Measurements from ENCODE around the gene RALY. TPM values are rescaled to one million over a fixed set of nuclear protein-coding genes. Genes with fewer than 3 reads are reported as not detected.
A peak's percentile ranks its signal among the peaks of the same experiment; 100 is the strongest.

Gene RALY
- total and polyA plus RNA-seq, 7 experiments from 2014 or later = 99.0 to 202 (median 121) TPM

DNA sequence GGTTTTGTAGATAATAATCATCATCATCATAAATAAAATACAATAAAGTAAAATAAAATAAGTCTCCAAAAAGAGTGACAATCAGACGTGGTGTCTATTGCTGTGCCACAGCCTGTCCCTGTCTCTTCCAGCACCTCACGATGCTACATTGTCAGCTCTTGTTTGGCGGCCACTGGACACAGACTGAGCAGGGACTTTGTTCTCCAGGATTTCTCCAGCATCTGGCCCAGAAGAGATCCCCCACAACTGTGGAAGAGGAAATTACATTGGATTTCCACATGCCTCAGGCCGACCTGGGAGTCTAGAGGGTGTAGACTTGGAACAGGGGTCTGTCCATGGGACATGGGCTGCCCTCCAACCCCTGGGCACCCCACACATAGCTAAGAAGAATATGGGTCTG, 39.2 kb upstream of the RALY start:
- no peak overlapping the region for H3K4me3 Mint-ChIP-seq
- H3K36me3 ChIP-seq (ENCODE audit: control insufficient read depth in 2 of 3, insufficient read depth in 3 of 3, low read length in 3 of 3) = no peaks in the 10 kb centered on the region

DNA sequence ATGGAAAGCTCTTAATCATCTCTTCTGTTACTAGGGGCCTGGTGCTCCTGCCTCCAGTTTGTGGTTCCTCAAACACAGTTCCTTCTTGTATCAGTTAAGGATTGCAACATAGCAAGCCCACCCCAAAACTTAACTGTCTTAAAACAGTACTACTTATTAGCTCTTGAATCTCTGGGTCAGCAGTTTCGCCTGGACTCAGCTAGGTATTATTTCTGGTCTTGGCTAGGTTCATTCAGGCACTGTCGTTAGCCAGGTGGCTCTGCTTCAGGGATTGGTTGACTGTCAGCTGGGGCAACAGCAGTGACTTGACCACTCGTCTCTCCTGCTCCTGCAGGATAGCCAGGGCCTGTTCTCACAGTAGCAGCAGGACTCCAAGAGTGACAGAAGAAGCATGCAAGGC, 30.0 kb upstream of the RALY start:
- intact Hi-C loops (cut with micrococcal nuclease) = no loop called here
- ATAC-seq = no peak
- no peaks in the 10 kb centered on the region for H3K27me3 ChIP-seq (ENCODE audit: control insufficient read depth in 2 of 2, insufficient read depth in 2 of 2, low read length in 2 of 2)
- no peak for DNase-seq
- H3K4me3 ChIP-seq (ENCODE audit: low read length) = no peak overlapping the region
- H3K36me3 Mint-ChIP-seq = peaks cover 0 to 5% (median 0%) of the 10 kb centered on the region in 5 donors
- peaks cover 0 to 5% (median 0%) of the 10 kb centered on the region in 11 donors for H3K9me3 Mint-ChIP-seq
- POLR2A ChIA-PET = no interaction called here
- H3K4me1 Mint-ChIP-seq = peaks cover 0 to 2% (median 0%) of the 10 kb centered on the region in 7 donors
- no peaks in the 10 kb centered on the region for H3K36me3 ChIP-seq (ENCODE audit: control insufficient read depth in 2 of 3, insufficient read depth in 3 of 3, low read length in 3 of 3)
- H3K27me3 Mint-ChIP-seq = peaks cover 0 to 6% (median 0%) of the 10 kb centered on the region in 5 donors
- H3K9me3 ChIP-seq (ENCODE audit: control insufficient read depth in 2 of 3, low read length in 3 of 3) = no peaks in the 10 kb centered on the region
- CTCF ChIA-PET = interaction anchor here (0.6 kb wide), 1 partner anchor 1684 kb away, joined by 4 read pairs; no protein-coding TSS in a partner anchor
- no peaks in the 10 kb centered on the region for H3K4me1 ChIP-seq (ENCODE audit: control insufficient read depth in 2 of 2, insufficient read depth in 2 of 2, low read length in 2 of 2)
- no peak overlapping the region for H3K4me3 Mint-ChIP-seq
- H3K27ac ChIP-seq (ENCODE audit: low read depth, low read length) = no peak overlapping the region
- no peak overlapping the region for H3K27ac Mint-ChIP-seq

More for the DNA sequence above, 39.2 kb upstream of the RALY start:
- CTCF ChIA-PET = no interaction called here
- no peak for ATAC-seq
- Histone ChIP-seq H3K27me3 (ENCODE audit: control insufficient read depth in 2 of 2, insufficient read depth in 2 of 2, low read length in 2 of 2) (no peaks in the 10 kb centered on the region), H3K4me1 (ENCODE audit: control insufficient read depth in 2 of 2, insufficient read depth in 2 of 2, low read length in 2 of 2) (no peaks in the 10 kb centered on the region), H3K27ac (ENCODE audit: low read depth, low read length) (no peak overlapping the region), H3K9me3 (ENCODE audit: control insufficient read depth in 2 of 3, low read length in 3 of 3) (peaks cover 0 to 3% (median under 1%) of the 10 kb centered on the region in 3 experiments), H3K4me3 (ENCODE audit: low read length) (no peak overlapping the region)
- Mint-ChIP-seq H3K36me3 (peaks cover 0 to 8% (median 0%) of the 10 kb centered on the region in 5 donors), H3K9me3 (peaks cover 0 to 19% (median 6%) of the 10 kb centered on the region in 11 donors), H3K4me1 (no peaks in the 10 kb centered on the region), H3K27ac (no peak overlapping the region), H3K27me3 (peaks cover 0 to 18% (median 8%) of the 10 kb centered on the region in 5 donors)
- POLR2A ChIA-PET = interaction anchor here (0.9 kb wide), 1 partner anchor 16 kb away, joined by 3 read pairs; no protein-coding TSS in a partner anchor
- intact Hi-C loops (cut with micrococcal nuclease) = no loop called here
- no peak for DNase-seq

DNA sequence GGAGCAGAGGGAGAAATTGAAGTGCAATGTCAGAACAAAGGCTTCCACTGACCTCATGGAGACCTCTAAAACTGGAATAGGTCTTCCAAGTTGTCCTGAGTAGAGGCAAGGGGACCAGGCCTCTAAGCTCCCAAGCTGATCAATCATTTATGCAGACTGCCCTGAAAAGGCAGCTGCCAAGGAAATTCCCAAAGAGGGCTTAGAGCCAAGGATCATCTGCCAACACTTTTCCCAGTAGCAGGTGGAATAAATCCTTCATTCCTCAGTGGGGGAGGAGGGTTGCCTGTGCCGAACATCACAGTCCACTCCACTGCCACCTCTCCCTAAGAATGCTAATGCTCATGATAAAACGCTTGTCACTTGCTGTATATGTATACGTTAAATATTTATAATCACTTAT, 29.3 kb upstream of the RALY start:
- no peak overlapping the region for H3K27ac ChIP-seq (ENCODE audit: low read depth, low read length)
- no peak for ATAC-seq
- CTCF ChIA-PET = no interaction called here
- intact Hi-C loops (cut with micrococcal nuclease) = no loop called here
- POLR2A ChIA-PET = no interaction called here
- H3K27me3 Mint-ChIP-seq = peaks cover 0 to 6% (median 0%) of the 10 kb centered on the region in 5 donors
- H3K36me3 ChIP-seq (ENCODE audit: control insufficient read depth in 2 of 3, insufficient read depth in 3 of 3, low read length in 3 of 3) = no peaks in the 10 kb centered on the region
- H3K27ac Mint-ChIP-seq = no peak overlapping the region
- H3K4me3 ChIP-seq (ENCODE audit: low read length) = no peak overlapping the region
- peaks cover 0 to 5% (median 0%) of the 10 kb centered on the region in 7 donors for H3K4me1 Mint-ChIP-seq
- peaks cover 0 to 5% (median 0%) of the 10 kb centered on the region in 5 donors for H3K36me3 Mint-ChIP-seq
- H3K4me3 Mint-ChIP-seq = no peak overlapping the region
- DNase-seq = no peak
- no peaks in the 10 kb centered on the region for H3K27me3 ChIP-seq (ENCODE audit: control insufficient read depth in 2 of 2, insufficient read depth in 2 of 2, low read length in 2 of 2)
- H3K9me3 Mint-ChIP-seq = peaks cover 0 to 5% (median 0%) of the 10 kb centered on the region in 11 donors
- H3K9me3 ChIP-seq (ENCODE audit: control insufficient read depth in 2 of 3, low read length in 3 of 3) = no peaks in the 10 kb centered on the region
- no peaks in the 10 kb centered on the region for H3K4me1 ChIP-seq (ENCODE audit: control insufficient read depth in 2 of 2, insufficient read depth in 2 of 2, low read length in 2 of 2)

DNA sequence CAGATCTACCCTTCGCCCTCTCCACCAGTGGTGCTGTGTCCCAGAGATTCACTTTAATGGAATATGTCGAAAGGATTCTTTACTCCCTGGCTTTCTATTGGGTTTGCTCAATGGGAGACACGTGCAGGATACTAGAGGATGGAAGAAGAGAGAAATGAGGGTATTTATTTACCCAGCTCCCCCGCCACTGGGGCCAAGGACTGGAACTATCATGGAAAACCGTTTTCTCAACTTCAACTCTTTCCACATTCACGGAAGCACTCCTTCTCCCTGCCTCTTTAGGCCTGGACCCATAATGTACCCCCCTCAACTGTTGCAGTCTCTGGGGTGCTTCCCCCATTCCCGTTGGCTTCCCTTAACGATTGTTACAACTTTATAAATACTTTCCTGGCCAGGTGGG, 26.6 kb upstream of the RALY start:
- H3K4me1 Mint-ChIP-seq = peaks cover 0 to 5% (median 0%) of the 10 kb centered on the region in 7 donors
- no peak overlapping the region for H3K27ac Mint-ChIP-seq
- POLR2A ChIA-PET = no interaction called here
- H3K4me3 Mint-ChIP-seq = no peak overlapping the region
- CTCF ChIA-PET = no interaction called here
- H3K36me3 Mint-ChIP-seq = peaks cover 0 to 5% (median 0%) of the 10 kb centered on the region in 5 donors
- DNase-seq = no peak
- Histone ChIP-seq H3K9me3 (ENCODE audit: control insufficient read depth in 2 of 3, low read length in 3 of 3) (no peaks in the 10 kb centered on the region), H3K4me1 (ENCODE audit: control insufficient read depth in 2 of 2, insufficient read depth in 2 of 2, low read length in 2 of 2) (no peaks in the 10 kb centered on the region), H3K36me3 (ENCODE audit: control insufficient read depth in 2 of 3, insufficient read depth in 3 of 3, low read length in 3 of 3) (no peaks in the 10 kb centered on the region), H3K27ac (ENCODE audit: low read depth, low read length) (no peak overlapping the region), H3K4me3 (ENCODE audit: low read length) (no peak overlapping the region), H3K27me3 (ENCODE audit: control insufficient read depth in 2 of 2, insufficient read depth in 2 of 2, low read length in 2 of 2) (no peaks in the 10 kb centered on the region)
- H3K9me3 Mint-ChIP-seq = peaks cover 0 to 5% (median 0%) of the 10 kb centered on the region in 11 donors
- no peak for ATAC-seq
- intact Hi-C loops (cut with micrococcal nuclease) = no loop called here
- H3K27me3 Mint-ChIP-seq = peaks cover 0 to 6% (median 0%) of the 10 kb centered on the region in 5 donors

DNA sequence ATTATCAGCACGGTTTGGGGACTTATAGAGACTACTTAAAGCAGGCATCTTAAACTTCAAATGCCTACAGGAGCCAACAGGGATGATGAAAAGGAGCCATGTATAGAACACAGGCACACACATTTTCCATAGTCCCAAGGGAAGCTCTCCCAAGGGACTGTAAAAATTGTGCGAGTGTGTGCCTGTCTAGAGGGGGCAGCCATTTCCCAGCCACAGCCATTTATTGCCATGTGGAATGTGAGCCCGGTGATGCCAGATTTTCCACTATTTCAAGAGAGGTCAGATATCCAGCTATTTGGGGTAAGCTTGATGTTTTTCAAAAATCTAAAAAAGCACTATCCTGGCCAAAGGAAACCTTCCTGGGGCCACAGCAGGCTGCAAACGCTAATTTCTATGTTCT, 24.1 kb upstream of the RALY start:
- intact Hi-C loops (cut with micrococcal nuclease) = no loop called here
- Histone ChIP-seq H3K27ac (ENCODE audit: low read depth, low read length) (no peak overlapping the region), H3K27me3 (ENCODE audit: control insufficient read depth in 2 of 2, insufficient read depth in 2 of 2, low read length in 2 of 2) (no peaks in the 10 kb centered on the region), H3K4me3 (ENCODE audit: low read length) (no peak overlapping the region), H3K36me3 (ENCODE audit: control insufficient read depth in 2 of 3, insufficient read depth in 3 of 3, low read length in 3 of 3) (no peaks in the 10 kb centered on the region), H3K4me1 (ENCODE audit: control insufficient read depth in 2 of 2, insufficient read depth in 2 of 2, low read length in 2 of 2) (no peaks in the 10 kb centered on the region), H3K9me3 (ENCODE audit: control insufficient read depth in 2 of 3, low read length in 3 of 3) (no peaks in the 10 kb centered on the region)
- DNase-seq (no peak), ATAC-seq (no peak)
- H3K4me3 Mint-ChIP-seq = no peak overlapping the region
- peaks cover 0 to 5% (median 0%) of the 10 kb centered on the region in 7 donors for H3K4me1 Mint-ChIP-seq
- ChIA-PET POLR2A (no interaction called here), CTCF (no interaction called here)
- H3K27ac Mint-ChIP-seq = peak overlapping the region in 1 of 9 donors; percentile 14
- peaks cover 0 to 5% (median 0%) of the 10 kb centered on the region in 5 donors for H3K36me3 Mint-ChIP-seq
- H3K9me3 Mint-ChIP-seq = peaks cover 0 to 5% (median 0%) of the 10 kb centered on the region in 11 donors
- H3K27me3 Mint-ChIP-seq = no peaks in the 10 kb centered on the region

DNA sequence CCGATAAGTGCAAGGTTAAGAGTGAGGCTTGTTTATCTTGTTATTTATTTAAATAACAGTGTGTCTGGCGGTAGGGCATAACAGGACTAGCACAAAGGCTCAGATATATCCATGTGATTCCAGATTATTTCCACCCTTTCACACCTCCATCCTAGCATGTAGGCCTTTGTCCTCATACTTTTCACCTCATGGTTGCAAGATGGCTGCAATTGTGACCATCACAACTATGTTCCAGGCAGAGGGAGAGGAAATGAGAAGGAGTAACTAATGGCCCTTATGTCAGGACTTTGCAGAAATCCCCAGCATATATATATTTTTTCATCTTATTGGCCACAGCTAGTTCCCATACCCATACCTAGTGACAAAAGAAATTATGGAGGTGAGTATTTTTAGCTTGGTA, 23.5 kb upstream of the RALY start:
- Mint-ChIP-seq H3K27ac (no peak overlapping the region), H3K4me1 (peaks cover 0 to 5% (median 0%) of the 10 kb centered on the region in 7 donors), H3K9me3 (peaks cover 0 to 5% (median 0%) of the 10 kb centered on the region in 11 donors), H3K36me3 (peaks cover 0 to 5% (median 0%) of the 10 kb centered on the region in 5 donors), H3K4me3 (no peak overlapping the region), H3K27me3 (no peaks in the 10 kb centered on the region)
- no peak overlapping the region for H3K4me3 ChIP-seq (ENCODE audit: low read length)
- H3K27ac ChIP-seq (ENCODE audit: low read depth, low read length) = no peak overlapping the region
- POLR2A ChIA-PET = interaction anchor here (0.7 kb wide), 1 partner anchor 16 kb away, joined by 3 read pairs; no protein-coding TSS in a partner anchor
- intact Hi-C loops (cut with micrococcal nuclease) = no loop called here
- no peaks in the 10 kb centered on the region for H3K27me3 ChIP-seq (ENCODE audit: control insufficient read depth in 2 of 2, insufficient read depth in 2 of 2, low read length in 2 of 2)
- H3K36me3 ChIP-seq (ENCODE audit: control insufficient read depth in 2 of 3, insufficient read depth in 3 of 3, low read length in 3 of 3) = no peaks in the 10 kb centered on the region
- H3K4me1 ChIP-seq (ENCODE audit: control insufficient read depth in 2 of 2, insufficient read depth in 2 of 2, low read length in 2 of 2) = no peaks in the 10 kb centered on the region
- CTCF ChIA-PET = no interaction called here
- DNase-seq = no peak
- no peaks in the 10 kb centered on the region for H3K9me3 ChIP-seq (ENCODE audit: control insufficient read depth in 2 of 3, low read length in 3 of 3)
- ATAC-seq = no peak

Measured in naive thymus-derived CD4-positive, alpha-beta T cell (primary cell).